Measurements from ENCODE around the gene TRIM31.

DNA sequence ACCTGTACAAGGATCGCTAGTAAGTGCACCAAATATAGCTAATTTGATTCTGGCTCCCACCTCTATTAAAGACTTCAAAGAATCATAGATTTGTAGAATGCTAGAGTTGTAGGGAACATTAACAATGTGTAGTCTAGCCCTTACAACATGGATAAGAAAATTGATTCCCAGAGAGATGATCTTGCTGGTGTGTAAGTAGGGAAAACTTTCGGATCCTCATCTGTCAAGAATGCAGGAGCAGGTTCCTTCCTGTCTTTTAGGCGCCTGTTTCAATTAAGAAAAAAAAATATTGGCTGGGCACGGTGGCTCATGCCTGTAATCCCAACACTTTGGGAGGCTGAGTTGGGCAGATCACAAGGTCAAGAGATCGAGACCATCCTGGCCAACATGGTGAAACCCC, 25.0 kb downstream of the TRIM31 start:
- TF ChIP-seq, protein P1, sequence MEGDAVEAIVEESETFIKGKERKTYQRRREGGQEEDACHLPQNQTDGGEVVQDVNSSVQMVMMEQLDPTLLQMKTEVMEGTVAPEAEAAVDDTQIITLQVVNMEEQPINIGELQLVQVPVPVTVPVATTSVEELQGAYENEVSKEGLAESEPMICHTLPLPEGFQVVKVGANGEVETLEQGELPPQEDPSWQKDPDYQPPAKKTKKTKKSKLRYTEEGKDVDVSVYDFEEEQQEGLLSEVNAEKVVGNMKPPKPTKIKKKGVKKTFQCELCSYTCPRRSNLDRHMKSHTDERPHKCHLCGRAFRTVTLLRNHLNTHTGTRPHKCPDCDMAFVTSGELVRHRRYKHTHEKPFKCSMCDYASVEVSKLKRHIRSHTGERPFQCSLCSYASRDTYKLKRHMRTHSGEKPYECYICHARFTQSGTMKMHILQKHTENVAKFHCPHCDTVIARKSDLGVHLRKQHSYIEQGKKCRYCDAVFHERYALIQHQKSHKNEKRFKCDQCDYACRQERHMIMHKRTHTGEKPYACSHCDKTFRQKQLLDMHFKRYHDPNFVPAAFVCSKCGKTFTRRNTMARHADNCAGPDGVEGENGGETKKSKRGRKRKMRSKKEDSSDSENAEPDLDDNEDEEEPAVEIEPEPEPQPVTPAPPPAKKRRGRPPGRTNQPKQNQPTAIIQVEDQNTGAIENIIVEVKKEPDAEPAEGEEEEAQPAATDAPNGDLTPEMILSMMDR (IDR thresholded peaks at IDR 0.05), result no peak
- TF ChIP-seq EP300 (IDR thresholded peaks at IDR 0.05), result no peak
